Transverse colon (tissue), 4 donors: Measurements from ENCODE around the gene FAM47E. TPM values are rescaled to one million over a fixed set of nuclear protein-coding genes. Genes with fewer than 3 reads are reported as not detected.

ENCODE experiments used
- DNase-seq: peaks from one replicate; pipeline ENCODE4 v3.0.0-alpha.2; 2019
- H3K27ac ChIP-seq, 4 donors: fragments of 200-600 bp; sonication (generic); 2 replicates each; pipeline ENCODE4 v1.5.1; 2016 to 2018; ENCODE audit warnings: inconsistent platforms in 4 of 4
- H3K27me3 ChIP-seq: fragments of 200-600 bp; sonication (generic); 2 replicates; pipeline ENCODE4 v1.5.1; 2017; ENCODE audit warnings: inconsistent platforms
- H3K36me3 ChIP-seq, 4 donors: fragments of 200-600 bp; sonication (generic); 2 replicates each; pipeline ENCODE4 v1.5.1; 2017 to 2019; ENCODE audit warnings: inconsistent platforms in 4 of 4
- H3K4me1 ChIP-seq, 4 donors: fragments of 200-600 bp; sonication (generic); 2 replicates each; pipeline ENCODE4 v1.5.1; 2017 to 2020; ENCODE audit warnings: inconsistent platforms in 4 of 4
- H3K4me3 ChIP-seq, 4 donors: fragments of 200-600 bp; sonication (generic); 1 replicate in 1 of 4; 2 replicates in 3 of 4; pipeline versions ENCODE4 v1.5.1 to v1.6.1; 2017 to 2019; ENCODE audit warnings: inconsistent platforms in 4 of 4
- H3K9me3 ChIP-seq, 2 donors: fragments of 200-600 bp; sonication (generic); 2 replicates each; pipeline ENCODE4 v1.5.1; 2017 to 2019; ENCODE audit warnings: inconsistent platforms in 2 of 2
- CTCF ChIP-seq, 5 experiments: fragments of 200-600 bp in 3 of 5; fragments of 450-650 bp in 2 of 5; sonication (generic) in 3 of 5; IDR thresholded peaks; 1 replicate in 2 of 5; 2 replicates in 3 of 5; pipeline ENCODE4 v1.5.1; 2016 to 2017; ENCODE audit warnings: antibody characterized with exemption in 5 of 5, inconsistent platforms in 3 of 5, mild to moderate bottlenecking in 2 of 5, moderate library complexity in 1 of 5
- EP300 ChIP-seq: sonication (generic); formaldehyde crosslinking; IDR thresholded peaks from one replicate; pipeline ENCODE4 v1.6.1; 2017; ENCODE audit warnings: antibody characterized with exemption, low read depth
- POLR2A ChIP-seq: fragments of 450-650 bp; IDR thresholded peaks from one replicate; pipeline ENCODE4 v1.6.1; 2016; ENCODE audit warnings: antibody characterized with exemption, mild to moderate bottlenecking, moderate library complexity
- POLR2AphosphoS5 ChIP-seq, 3 donors: sonication (generic); formaldehyde crosslinking; IDR thresholded peaks; one replicate each; pipeline ENCODE4 v1.6.1; 2016; ENCODE audit warnings: antibody characterized with exemption in 3 of 3
- WGBS, 2 donors: methylation state at CpG; one replicate each; pipeline ENCODE4 v1.1.5; 2018; ENCODE audit warnings: low coverage in 1 of 2; 5-methylcytosine and 5-hydroxymethylcytosine counted together
- in situ Hi-C, 4 donors: fragments of 200-750 bp; cut with MboI; loops; one replicate each; pipeline versions ENCODE4 v1.15.0 to v1.15.1; 2017; ENCODE audit warnings: low sequenced_read_pairs in 3 of 4, low pct_ligation_motif_present in 1 of 4, low pct_unique_long_range_greater_than_20kb in 1 of 4
- intact Hi-C: fragments of 100-400 bp; cut with DNase I; formaldehyde crosslinking; loops from one replicate; pipeline ENCODE4 v1.15.1; 2023; ENCODE audit warnings: low total_unique reads
- total RNA-seq, 4 donors: library from RNA; depleted of rRNA; stranded (reverse); fragments of >200 nt; gene quantifications; one replicate each; pipeline ENCODE4 v1.1.0, GENCODE V29; 2016

Gene FAM47E
- total RNA-seq, 4 donors from 2014 or later: 0.20 to 7.8 (median 2.8) TPM

GRCh38 chr4:76271248-76271647 is 19.7 kb downstream of the FAM47E start:
- Histone ChIP-seq H3K36me3 (no peaks in the 10 kb centered on the region), H3K4me1 (peaks cover 0 to 13% (median 0%) of the 10 kb centered on the region in 4 donors), H3K4me3 (no peak overlapping the region), H3K27ac (no peak overlapping the region), H3K9me3 (no peaks in the 10 kb centered on the region), H3K27me3 (no peaks in the 10 kb centered on the region)
- DNase-seq: no peak
- intact Hi-C loops: no loop called here
- in situ Hi-C loops: no loop called here
- no peak for TF ChIP-seq EP300
- WGBS, 2 donors: 89 to 91% methylated on average over 5 to 6 of the region's 6 CpGs

- intact Hi-C loops (no loop called here), in situ Hi-C loops (no loop called here)
- Histone ChIP-seq H3K9me3 (no peaks in the 10 kb centered on the region), H3K4me3 (no peak overlapping the region), H3K27me3 (no peaks in the 10 kb centered on the region), H3K27ac (no peak overlapping the region), H3K36me3 (no peaks in the 10 kb centered on the region), H3K4me1 (peaks cover 0 to 13% (median 0%) of the 10 kb centered on the region in 4 donors)
- TF ChIP-seq POLR2A (no peak), CTCF (IDR thresholded peaks at IDR 0.05) (no peak), POLR2AphosphoS5 (IDR thresholded peaks at IDR 0.05) (no peak), EP300 (no peak)
- DNase-seq: no peak
These were observed 20.6 kb downstream of the FAM47E start for GRCh38 chr4:76272073-76272472.

GRCh38 chr4:76272582-76272981 is 21.1 kb downstream of the FAM47E start:
- no peak for TF ChIP-seq EP300
- TF ChIP-seq POLR2AphosphoS5 (IDR thresholded peaks at IDR 0.05): no peak
- TF ChIP-seq POLR2A: no peak
- no peak for TF ChIP-seq CTCF (IDR thresholded peaks at IDR 0.05)
- no peak for DNase-seq
- WGBS, 2 donors: 50 to 89% methylated on average over 1 of the region's 1 CpG
- no peaks in the 10 kb centered on the region for H3K36me3 ChIP-seq
- no peaks in the 10 kb centered on the region for H3K9me3 ChIP-seq
- no peak overlapping the region for H3K27ac ChIP-seq
- in situ Hi-C loops (no loop called here), intact Hi-C loops (no loop called here)
- no peak overlapping the region for H3K4me3 ChIP-seq
- H3K4me1 ChIP-seq: peaks cover 0 to 13% (median 0%) of the 10 kb centered on the region in 4 donors
- H3K27me3 ChIP-seq: no peaks in the 10 kb centered on the region

- WGBS, 2 donors: 75 to 82% methylated on average over 3 to 5 of the region's 5 CpGs
- intact Hi-C loops: no loop called here
- no peaks in the 10 kb centered on the region for H3K36me3 ChIP-seq
- peaks cover 0 to 17% (median 0%) of the 10 kb centered on the region in 4 donors for H3K4me1 ChIP-seq
- H3K27me3 ChIP-seq: no peaks in the 10 kb centered on the region
- no peak for DNase-seq
- H3K27ac ChIP-seq: no peak overlapping the region
- TF ChIP-seq POLR2AphosphoS5 (IDR thresholded peaks at IDR 0.05) (no peak), CTCF (IDR thresholded peaks at IDR 0.05) (no peak), POLR2A (no peak), EP300 (no peak)
- H3K9me3 ChIP-seq: no peaks in the 10 kb centered on the region
- no peak overlapping the region for H3K4me3 ChIP-seq
- in situ Hi-C loops: no loop called here
These were observed 21.5 kb downstream of the FAM47E start for GRCh38 chr4:76272999-76273398.

GRCh38 chr4:76275486-76276124 is 24.1 kb downstream of the FAM47E start:
- no peaks in the 10 kb centered on the region for H3K27me3 ChIP-seq
- 70 to 74% methylated on average over 3 of the region's 3 CpGs for WGBS, 2 donors
- no peaks in the 10 kb centered on the region for H3K36me3 ChIP-seq
- in situ Hi-C loops: no loop called here
- TF ChIP-seq CTCF (IDR thresholded peaks at IDR 0.05): no peak
- no peak for TF ChIP-seq POLR2A
- TF ChIP-seq POLR2AphosphoS5 (IDR thresholded peaks at IDR 0.05): no peak
- no peak for TF ChIP-seq EP300
- intact Hi-C loops: no loop called here
- no peaks in the 10 kb centered on the region for H3K9me3 ChIP-seq
- H3K4me1 ChIP-seq: peaks cover 0 to 29% (median 6%) of the 10 kb centered on the region in 4 donors
- no peak overlapping the region for H3K27ac ChIP-seq
- no peak for DNase-seq
- no peak overlapping the region for H3K4me3 ChIP-seq
